WI38 (cell line): Measurements from ENCODE around the gene USP48.

Source experiments
- H3K4me3 ChIP-seq: 2 replicates; pipeline ENCODE4 v1.5.1; 2011; ENCODE audit warnings: low read depth, mild to moderate bottlenecking, control low read depth, low read length
- TF ChIP-seq, protein P1 (sequence below): IDR thresholded peaks from 2 replicates; pipeline ENCODE4 v1.5.1; 2012; ENCODE audit warnings: low read depth, mild to moderate bottlenecking, control low read depth, low read length

USP48 gene

GRCh38 chr1:21655259-21655658 is 127.7 kb downstream of the USP48 start:
- H3K4me3 ChIP-seq: no peak overlapping the region
- TF ChIP-seq, protein P1, sequence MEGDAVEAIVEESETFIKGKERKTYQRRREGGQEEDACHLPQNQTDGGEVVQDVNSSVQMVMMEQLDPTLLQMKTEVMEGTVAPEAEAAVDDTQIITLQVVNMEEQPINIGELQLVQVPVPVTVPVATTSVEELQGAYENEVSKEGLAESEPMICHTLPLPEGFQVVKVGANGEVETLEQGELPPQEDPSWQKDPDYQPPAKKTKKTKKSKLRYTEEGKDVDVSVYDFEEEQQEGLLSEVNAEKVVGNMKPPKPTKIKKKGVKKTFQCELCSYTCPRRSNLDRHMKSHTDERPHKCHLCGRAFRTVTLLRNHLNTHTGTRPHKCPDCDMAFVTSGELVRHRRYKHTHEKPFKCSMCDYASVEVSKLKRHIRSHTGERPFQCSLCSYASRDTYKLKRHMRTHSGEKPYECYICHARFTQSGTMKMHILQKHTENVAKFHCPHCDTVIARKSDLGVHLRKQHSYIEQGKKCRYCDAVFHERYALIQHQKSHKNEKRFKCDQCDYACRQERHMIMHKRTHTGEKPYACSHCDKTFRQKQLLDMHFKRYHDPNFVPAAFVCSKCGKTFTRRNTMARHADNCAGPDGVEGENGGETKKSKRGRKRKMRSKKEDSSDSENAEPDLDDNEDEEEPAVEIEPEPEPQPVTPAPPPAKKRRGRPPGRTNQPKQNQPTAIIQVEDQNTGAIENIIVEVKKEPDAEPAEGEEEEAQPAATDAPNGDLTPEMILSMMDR: no peak

GRCh38 chr1:21654209-21654608 is 128.7 kb downstream of the USP48 start:
- no peak overlapping the region for H3K4me3 ChIP-seq
- TF ChIP-seq, protein P1: no peak

- TF ChIP-seq, protein P1: no peak
- no peak overlapping the region for H3K4me3 ChIP-seq
Observed at GRCh38 chr1:21653744-21654100, 129.2 kb downstream of the USP48 start.

GRCh38 chr1:21652937-21653743 is 129.8 kb downstream of the USP48 start:
- H3K4me3 ChIP-seq: no peak overlapping the region
- TF ChIP-seq, protein P1: no peak

GRCh38 chr1:21652101-21652936 is 130.6 kb downstream of the USP48 start:
- TF ChIP-seq, protein P1: no peak
- no peak overlapping the region for H3K4me3 ChIP-seq

DNA sequence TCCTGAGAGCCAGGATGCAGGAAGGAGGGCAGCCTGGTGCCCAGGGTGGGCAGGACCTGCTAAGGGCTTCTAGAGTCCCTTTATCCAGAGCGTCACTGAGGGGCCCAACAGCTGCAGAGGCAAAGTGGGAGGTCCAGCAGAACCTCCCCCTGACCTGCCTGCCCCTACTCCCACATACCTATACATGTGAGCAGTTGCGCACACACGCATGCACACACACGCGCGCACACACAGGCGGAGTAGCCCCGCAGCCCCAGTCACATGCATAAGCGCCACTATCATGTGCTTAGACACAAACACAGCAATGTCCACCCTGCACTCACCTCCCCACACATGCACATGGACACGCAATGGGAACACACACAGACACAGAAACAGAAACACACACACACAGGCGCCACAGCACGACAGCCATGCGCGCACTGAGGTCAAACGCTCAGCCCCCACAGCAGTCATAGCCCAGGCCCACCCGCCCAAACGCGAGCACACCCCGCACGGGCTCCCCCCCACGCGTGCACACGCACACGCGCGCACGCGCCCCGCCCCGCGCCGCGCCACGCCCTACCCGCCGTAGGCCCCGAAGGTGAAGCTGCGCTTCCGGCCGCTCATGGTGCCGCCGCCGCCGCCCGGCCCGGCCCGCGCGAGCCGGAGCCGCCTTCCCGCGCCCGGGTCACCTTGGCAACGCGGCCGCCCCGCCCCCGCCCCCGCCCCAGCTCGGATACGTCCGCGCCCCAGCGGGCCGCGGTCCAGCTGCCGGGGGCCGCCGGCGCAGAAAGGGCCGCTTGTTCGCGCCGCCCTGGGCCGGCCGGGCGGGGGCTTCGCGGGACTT is 131.5 kb downstream of the USP48 start:
- H3K4me3 ChIP-seq: peak overlapping the region; percentile 24; the same call in 1 of the 2 replicates
- TF ChIP-seq, protein P1: no peak
